GM21390 (cell line): ENCODE data around the gene CYP21A2.

Experiments
- ATAC-seq: cut with Tn5 transposase; IDR thresholded peaks from one replicate; pipeline ENCODE4 v1.9.1; 2021; ENCODE audit not compliant: unreplicated experiment

CYP21A2 gene

GRCh38 chr6:32081168-32081990 is 43.2 kb downstream of the CYP21A2 start:
- ATAC-seq, result no peak

GRCh38 chr6:32082478-32082877 is 44.3 kb downstream of the CYP21A2 start:
- no peak for ATAC-seq

- ATAC-seq, result no peak
Measured at GRCh38 chr6:32082935-32083334, 44.7 kb downstream of the CYP21A2 start.

DNA sequence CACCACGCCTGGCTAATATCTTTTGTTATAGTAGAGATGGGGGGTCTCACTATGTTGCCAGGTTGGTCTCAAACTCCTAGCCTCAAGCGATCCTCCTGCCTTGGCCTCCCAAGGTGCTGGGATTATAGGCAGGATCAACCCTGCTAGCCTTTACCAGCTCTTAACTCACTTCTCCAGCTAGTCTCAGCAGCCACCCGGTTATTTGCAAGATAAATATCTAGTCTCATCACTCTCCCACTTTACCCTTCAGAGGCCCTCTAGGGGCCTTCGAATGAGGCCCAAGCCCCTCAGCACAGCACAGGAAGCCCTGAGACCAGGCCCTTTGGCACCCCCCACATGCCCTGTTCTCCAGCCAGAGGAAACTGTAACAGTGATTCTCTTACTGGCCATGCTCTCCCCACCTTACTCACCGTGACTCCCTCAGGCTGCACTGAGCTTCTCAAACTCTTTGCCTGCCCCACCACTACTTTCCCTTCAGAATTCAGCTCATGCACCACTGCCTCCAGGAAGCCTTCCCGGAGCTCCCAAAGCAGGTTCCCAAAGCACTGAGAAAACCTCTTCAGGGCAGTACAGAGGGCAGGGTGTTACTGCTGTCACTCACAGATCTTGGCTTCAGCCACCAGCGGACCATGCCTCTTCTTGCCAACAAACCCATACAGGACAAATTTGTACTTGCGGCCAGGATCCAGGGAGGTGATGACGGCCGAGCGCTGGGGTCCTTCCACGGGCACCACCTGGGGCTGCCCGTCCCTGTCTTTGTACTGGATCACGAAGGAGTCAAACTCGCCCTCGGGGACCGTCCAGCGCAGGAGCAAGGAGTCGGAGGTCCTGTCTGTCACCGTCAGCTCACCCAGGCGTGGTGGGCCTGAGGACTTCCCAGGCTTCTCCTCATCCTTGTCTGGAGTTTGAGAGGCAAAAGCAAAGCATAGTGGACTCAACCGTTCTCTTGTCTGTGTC is 45.9 kb downstream of the CYP21A2 start:
- no peak for ATAC-seq

DNA sequence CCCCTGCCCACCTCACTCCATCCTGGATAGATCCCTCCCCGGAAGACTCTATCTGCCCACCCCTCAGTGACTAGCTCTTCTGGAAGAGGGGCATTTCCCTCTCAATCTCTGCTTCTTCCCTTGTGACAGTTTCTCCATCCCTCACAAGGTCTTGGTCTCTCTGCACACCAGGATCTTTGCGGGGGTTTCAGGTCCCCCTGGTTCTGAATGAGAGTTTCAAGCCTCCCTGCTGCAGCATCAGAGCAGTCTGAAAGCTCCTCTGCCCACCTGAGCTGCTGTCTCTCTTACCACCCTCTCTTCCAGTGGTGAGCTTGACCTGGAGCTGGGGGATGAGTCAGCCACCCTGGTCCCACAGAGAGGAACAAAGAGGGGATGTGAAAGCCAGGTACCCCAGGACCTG is 46.6 kb downstream of the CYP21A2 start:
- ATAC-seq, result no peak

DNA sequence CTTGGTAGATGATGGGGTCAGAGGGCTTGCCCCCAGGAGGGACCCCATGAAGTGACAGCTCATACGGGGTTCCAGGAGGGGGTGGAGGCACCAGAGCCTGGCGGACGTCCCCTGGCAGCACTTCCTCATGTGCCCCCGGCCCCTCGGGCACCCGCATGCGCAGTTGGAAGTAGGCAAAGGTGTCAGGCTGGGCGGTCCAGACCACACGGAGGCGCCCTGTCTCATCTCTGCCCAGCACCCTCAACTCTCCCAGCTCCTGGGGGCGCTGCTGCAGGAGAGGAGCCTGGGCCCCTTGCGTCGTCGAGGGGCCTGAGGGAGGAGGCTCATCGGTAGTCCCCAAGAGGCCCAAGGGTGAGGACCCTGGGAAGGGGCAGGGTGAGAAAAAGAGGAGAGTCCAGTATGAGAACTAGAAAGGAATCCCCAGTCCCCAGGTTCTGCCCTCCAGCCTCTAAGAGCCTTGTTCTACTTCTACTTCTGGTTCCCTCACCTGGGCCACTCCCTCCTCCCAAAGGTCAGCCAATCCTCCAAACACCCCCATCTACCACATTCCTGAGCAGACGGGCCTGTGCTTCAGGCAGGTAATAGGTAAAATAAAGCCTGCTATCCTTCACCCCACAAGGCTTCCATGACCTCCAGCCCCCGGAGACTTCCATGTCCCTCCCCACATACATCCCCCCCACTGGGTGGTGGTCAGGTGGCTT is 47.7 kb downstream of the CYP21A2 start:
- ATAC-seq, result no peak

GRCh38 chr6:32086661-32087573 is 48.7 kb downstream of the CYP21A2 start:
- no peak for ATAC-seq

DNA sequence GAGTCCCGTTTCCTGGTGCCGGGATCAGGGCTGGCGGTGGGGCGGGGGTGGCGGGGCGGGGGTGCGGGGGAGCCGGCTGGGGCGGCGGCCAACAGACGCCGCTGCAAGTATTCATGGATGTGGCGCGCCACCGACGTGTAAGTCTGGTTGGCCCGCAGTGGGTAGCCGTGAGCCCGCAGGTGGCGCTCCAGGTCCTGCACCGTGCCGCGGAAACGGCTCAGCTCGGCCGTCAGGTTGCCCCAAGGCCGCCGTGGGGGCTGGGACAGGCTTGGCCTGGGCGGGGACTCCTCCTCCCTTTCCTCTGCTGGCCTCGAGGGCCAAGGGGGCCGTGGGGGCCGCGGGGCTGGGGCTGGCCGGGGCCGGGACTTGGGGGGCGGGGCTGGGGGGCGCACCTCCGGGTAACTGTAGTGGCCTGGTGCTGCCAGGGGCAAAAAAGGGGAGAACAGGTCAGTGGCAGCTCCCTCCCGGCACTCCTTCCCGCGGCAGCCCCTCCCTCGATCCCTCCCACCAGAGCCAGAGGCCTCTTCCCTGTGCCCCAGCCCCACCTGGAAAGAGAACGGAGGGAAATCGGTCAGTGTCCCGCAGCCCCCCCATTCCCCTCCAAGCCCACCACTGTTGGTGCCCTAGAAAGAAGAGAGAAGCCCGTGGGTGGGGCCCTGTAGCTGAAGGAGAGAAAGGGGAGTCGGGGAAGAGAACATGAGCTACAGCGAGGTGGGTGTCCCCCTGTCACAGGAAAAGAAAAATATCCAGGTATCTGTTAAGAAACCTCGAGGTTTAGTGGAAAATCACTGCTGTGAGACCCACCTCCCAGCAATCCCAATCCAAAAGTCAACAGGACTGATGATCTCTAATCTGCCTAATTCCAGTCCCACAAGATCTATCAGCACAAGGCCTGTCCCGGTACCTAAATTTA is 49.6 kb downstream of the CYP21A2 start:
- ATAC-seq, result no peak

- ATAC-seq, result no peak
Measured at GRCh38 chr6:32088487-32089049, 50.4 kb downstream of the CYP21A2 start.

- no peak for ATAC-seq
Measured at GRCh38 chr6:32089082-32089828, 51.0 kb downstream of the CYP21A2 start.
